ENCODE data around the gene GPR156.

Gene GPR156

DNA sequence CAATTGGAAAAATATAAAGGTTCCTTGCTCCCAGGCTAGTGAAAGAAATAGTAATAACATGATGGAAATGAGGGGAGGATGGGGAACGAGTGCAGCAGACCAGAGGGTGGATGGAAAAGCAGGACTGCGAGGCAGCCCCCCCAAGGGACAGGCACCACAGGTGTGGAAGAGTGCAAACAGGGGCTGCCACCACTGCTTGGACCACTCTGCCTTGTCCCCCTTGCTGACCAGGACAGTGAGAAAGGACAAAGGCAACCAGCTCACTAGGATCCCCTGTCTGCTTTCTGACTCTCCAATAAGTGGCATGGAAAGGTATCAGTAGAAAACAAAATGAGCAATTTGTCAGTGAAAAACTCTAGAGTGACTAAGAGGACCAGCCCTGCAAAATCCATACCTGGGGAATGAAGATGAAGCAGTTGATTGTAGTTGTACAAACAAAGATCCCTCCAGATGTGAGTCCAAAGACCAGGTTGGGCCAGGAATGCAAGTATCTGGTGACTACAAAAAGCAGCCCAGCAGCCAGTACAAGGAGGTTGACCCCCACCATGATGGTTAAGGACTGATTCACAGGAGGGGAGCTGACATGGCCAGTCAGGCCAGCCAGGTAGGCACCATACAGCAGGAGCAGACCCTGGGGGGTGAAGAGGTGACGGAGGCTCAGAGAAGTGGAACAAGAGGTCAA lies 104.2 kb downstream of the GPR156 start:
- Histone ChIP-seq H3K4me3 (ENCODE audit: low read depth in 1 of 5, low read length in 5 of 5) (no peak overlapping the region), H3K27me3 (ENCODE audit: control insufficient read depth in 5 of 5, insufficient read depth in 4 of 5, low read length in 5 of 5) (no peaks in the 10 kb centered on the region), H3K9me3 (ENCODE audit: control insufficient read depth in 5 of 5, low read length in 5 of 5) (no peaks in the 10 kb centered on the region), H3K9ac (ENCODE audit: low read length in 5 of 5) (no peak overlapping the region), H3K36me3 (ENCODE audit: control insufficient read depth in 5 of 5, insufficient read depth in 5 of 5, low read length in 5 of 5) (no peaks in the 10 kb centered on the region), H3K27ac (ENCODE audit: low read depth, low read length) (no peak overlapping the region), H3K4me1 (ENCODE audit: control insufficient read depth in 5 of 5, insufficient read depth in 5 of 5, low read length in 5 of 5) (peaks cover 6 to 16% (median 15%) of the 10 kb centered on the region in 5 donors)

DNA sequence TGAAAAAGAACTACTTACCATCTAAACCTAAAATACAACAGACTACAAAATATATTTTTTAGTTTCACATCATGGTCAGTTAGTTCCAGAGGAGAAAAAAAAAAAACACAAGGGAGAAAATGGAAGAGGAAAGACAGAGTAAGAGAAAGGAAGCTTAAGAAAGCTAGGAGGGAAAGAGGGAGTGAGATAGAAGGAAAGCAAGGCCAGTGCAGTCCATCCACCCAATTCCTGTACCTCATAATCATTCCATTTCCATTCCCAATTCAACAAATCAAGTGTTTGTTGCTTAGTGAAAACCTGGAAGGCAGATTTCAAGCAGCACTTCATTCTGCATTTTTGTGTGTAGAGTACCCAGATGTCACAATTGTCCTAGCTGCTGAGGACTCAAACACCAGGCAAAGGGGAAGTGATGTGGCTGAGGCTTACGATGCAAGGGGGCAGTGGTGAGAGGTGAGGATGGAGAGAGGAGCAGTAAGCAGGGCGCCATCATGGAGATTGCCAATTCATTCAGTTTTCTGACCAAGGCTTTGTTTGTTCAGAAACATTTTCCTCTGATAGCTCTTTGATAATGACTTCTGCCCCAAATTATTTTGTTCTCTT lies 107.2 kb downstream of the GPR156 start:
- H3K9ac ChIP-seq (ENCODE audit: low read length in 5 of 5) = no peak overlapping the region
- H3K9me3 ChIP-seq (ENCODE audit: control insufficient read depth in 5 of 5, low read length in 5 of 5) = no peaks in the 10 kb centered on the region
- peaks cover 6 to 16% (median 15%) of the 10 kb centered on the region in 5 donors for H3K4me1 ChIP-seq (ENCODE audit: control insufficient read depth in 5 of 5, insufficient read depth in 5 of 5, low read length in 5 of 5)
- no peaks in the 10 kb centered on the region for H3K36me3 ChIP-seq (ENCODE audit: control insufficient read depth in 5 of 5, insufficient read depth in 5 of 5, low read length in 5 of 5)
- H3K27me3 ChIP-seq (ENCODE audit: control insufficient read depth in 5 of 5, insufficient read depth in 4 of 5, low read length in 5 of 5) = no peaks in the 10 kb centered on the region
- peak overlapping the region; percentile 14 for H3K27ac ChIP-seq (ENCODE audit: low read depth, low read length)
- no peak overlapping the region for H3K4me3 ChIP-seq (ENCODE audit: low read depth in 1 of 5, low read length in 5 of 5)

DNA sequence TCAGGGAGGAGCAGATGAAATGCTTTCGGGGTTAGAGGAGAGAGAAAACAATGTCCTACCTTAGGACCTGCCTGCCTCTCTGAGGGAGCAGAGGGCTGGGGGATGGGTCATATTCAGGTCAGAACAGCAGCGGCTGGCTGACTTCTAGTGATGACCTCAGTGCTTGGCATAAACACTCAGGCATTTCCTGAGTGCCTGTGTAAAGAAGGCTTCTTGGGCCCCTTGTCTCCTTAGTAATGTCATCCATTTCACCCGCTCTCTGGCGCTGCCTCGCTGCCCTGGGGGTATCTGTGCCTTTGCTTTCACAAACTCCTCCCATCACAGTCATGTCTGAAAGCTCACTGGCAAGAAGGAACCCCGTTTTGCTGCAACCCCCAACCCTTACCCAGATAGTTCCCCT lies 107.9 kb downstream of the GPR156 start:
- Histone ChIP-seq H3K9ac (ENCODE audit: low read length in 5 of 5) (no peak overlapping the region), H3K4me1 (ENCODE audit: control insufficient read depth in 5 of 5, insufficient read depth in 5 of 5, low read length in 5 of 5) (peaks cover 6 to 18% (median 15%) of the 10 kb centered on the region in 5 donors), H3K9me3 (ENCODE audit: control insufficient read depth in 5 of 5, low read length in 5 of 5) (no peaks in the 10 kb centered on the region), H3K27me3 (ENCODE audit: control insufficient read depth in 5 of 5, insufficient read depth in 4 of 5, low read length in 5 of 5) (no peaks in the 10 kb centered on the region), H3K4me3 (ENCODE audit: low read depth in 1 of 5, low read length in 5 of 5) (peak overlapping the region in 3 of 5 donors; percentile 19 to 28 (median 24)), H3K36me3 (ENCODE audit: control insufficient read depth in 5 of 5, insufficient read depth in 5 of 5, low read length in 5 of 5) (no peaks in the 10 kb centered on the region), H3K27ac (ENCODE audit: low read depth, low read length) (peak overlapping the region; percentile 14)

DNA sequence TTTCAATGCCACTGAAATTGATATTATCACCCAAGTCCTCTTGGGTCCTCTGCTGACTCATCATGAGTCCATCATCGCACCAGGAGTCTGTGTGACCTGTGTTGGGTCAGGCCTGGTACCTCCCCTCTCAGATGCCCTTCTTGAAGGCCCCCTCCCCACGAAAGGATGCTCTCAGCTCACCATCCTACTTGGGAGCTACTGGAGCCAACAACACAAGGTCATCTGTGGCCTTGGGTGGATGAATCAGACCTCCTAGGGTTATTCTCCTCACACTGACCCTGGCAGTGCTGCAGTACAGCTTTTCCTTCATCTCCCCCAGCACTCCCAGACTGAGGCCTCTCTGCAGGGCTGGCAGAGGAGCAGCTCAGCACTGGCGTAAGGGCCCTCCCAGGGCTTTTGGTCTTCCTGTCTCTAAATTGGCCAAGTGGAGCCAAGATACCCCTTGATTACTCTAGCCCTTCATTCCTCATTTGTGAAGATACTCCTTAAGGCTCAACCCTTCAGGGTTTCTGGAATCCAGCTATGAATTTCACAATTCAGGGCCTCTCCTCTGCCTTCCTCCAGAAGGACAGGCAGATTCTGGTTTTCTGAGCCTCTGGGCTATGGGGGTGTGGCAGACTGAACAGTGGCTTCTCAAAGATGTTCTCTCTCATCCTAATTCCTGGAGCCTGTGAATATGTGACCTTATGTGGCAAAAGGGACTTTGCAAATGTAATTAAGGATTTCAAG lies 110.0 kb downstream of the GPR156 start:
- Histone ChIP-seq H3K4me3 (ENCODE audit: low read depth in 1 of 5, low read length in 5 of 5) (no peak overlapping the region), H3K36me3 (ENCODE audit: control insufficient read depth in 5 of 5, insufficient read depth in 5 of 5, low read length in 5 of 5) (no peaks in the 10 kb centered on the region), H3K27me3 (ENCODE audit: control insufficient read depth in 5 of 5, insufficient read depth in 4 of 5, low read length in 5 of 5) (no peaks in the 10 kb centered on the region), H3K4me1 (ENCODE audit: control insufficient read depth in 5 of 5, insufficient read depth in 5 of 5, low read length in 5 of 5) (peaks cover 6 to 28% (median 20%) of the 10 kb centered on the region in 5 donors), H3K9ac (ENCODE audit: low read length in 5 of 5) (no peak overlapping the region), H3K27ac (ENCODE audit: low read depth, low read length) (no peak overlapping the region), H3K9me3 (ENCODE audit: control insufficient read depth in 5 of 5, low read length in 5 of 5) (no peaks in the 10 kb centered on the region)

DNA sequence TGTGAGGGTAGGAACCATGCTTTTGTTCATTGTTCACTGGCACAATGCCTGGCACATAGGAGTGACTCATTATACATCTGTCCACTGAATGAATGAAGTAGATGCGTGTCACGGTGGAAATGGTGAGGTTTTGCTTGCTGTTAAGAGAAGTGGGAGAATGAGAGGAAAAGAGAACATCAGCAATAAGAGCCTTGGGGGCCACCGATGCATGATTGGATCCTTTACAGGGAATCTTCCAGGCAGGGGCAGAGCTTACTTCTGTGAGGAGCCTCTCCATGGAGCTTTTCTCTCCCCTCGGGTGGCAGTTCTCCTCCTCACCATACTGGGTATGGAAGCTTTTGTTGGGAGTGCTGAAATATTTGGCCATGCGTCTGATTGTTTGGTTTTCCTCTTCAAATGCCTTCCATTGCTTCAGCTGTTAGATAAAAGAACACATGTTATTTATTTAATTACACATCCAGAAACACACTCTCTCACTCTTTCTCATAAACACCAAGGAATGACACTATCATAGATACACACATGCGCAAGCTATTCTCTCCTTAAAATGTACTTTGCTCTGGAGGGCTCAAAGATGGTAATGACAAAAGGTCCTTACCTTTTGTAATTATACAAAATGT lies 111.9 kb downstream of the GPR156 start:
- Histone ChIP-seq H3K4me1 (ENCODE audit: control insufficient read depth in 5 of 5, insufficient read depth in 5 of 5, low read length in 5 of 5) (peaks cover 6 to 28% (median 20%) of the 10 kb centered on the region in 5 donors), H3K36me3 (ENCODE audit: control insufficient read depth in 5 of 5, insufficient read depth in 5 of 5, low read length in 5 of 5) (no peaks in the 10 kb centered on the region), H3K9ac (ENCODE audit: low read length in 5 of 5) (no peak overlapping the region), H3K4me3 (ENCODE audit: low read depth in 1 of 5, low read length in 5 of 5) (no peak overlapping the region), H3K9me3 (ENCODE audit: control insufficient read depth in 5 of 5, low read length in 5 of 5) (no peaks in the 10 kb centered on the region), H3K27me3 (ENCODE audit: control insufficient read depth in 5 of 5, insufficient read depth in 4 of 5, low read length in 5 of 5) (no peaks in the 10 kb centered on the region), H3K27ac (ENCODE audit: low read depth, low read length) (no peak overlapping the region)

DNA sequence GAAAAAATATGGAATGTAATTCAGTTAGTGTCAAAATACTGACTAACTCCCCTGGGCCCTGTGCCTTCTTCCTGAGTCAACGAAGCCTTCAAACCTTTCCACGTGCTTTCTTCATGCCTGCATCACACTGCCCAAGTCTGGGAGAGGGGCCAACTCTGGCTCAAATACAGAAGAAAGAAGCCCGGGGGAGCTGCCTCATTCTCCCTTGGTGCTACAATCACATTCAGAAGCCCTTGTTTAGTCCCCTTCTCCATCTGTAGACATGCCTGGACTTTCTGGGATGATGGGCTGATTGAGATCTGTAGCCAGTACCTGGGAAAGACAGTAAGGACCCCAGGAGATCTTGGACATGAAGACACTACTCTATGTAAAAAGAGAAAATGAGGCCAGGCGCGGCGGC lies 113.0 kb downstream of the GPR156 start:
- H3K4me3 ChIP-seq (ENCODE audit: low read depth in 1 of 5, low read length in 5 of 5) = no peak overlapping the region
- H3K4me1 ChIP-seq (ENCODE audit: control insufficient read depth in 5 of 5, insufficient read depth in 5 of 5, low read length in 5 of 5) = peaks cover 1 to 21% (median 11%) of the 10 kb centered on the region in 5 donors
- H3K9ac ChIP-seq (ENCODE audit: low read length in 5 of 5) = no peak overlapping the region
- H3K27me3 ChIP-seq (ENCODE audit: control insufficient read depth in 5 of 5, insufficient read depth in 4 of 5, low read length in 5 of 5) = no peaks in the 10 kb centered on the region
- no peaks in the 10 kb centered on the region for H3K36me3 ChIP-seq (ENCODE audit: control insufficient read depth in 5 of 5, insufficient read depth in 5 of 5, low read length in 5 of 5)
- H3K9me3 ChIP-seq (ENCODE audit: control insufficient read depth in 5 of 5, low read length in 5 of 5) = no peaks in the 10 kb centered on the region
- peak overlapping the region; percentile 23 for H3K27ac ChIP-seq (ENCODE audit: low read depth, low read length)

DNA sequence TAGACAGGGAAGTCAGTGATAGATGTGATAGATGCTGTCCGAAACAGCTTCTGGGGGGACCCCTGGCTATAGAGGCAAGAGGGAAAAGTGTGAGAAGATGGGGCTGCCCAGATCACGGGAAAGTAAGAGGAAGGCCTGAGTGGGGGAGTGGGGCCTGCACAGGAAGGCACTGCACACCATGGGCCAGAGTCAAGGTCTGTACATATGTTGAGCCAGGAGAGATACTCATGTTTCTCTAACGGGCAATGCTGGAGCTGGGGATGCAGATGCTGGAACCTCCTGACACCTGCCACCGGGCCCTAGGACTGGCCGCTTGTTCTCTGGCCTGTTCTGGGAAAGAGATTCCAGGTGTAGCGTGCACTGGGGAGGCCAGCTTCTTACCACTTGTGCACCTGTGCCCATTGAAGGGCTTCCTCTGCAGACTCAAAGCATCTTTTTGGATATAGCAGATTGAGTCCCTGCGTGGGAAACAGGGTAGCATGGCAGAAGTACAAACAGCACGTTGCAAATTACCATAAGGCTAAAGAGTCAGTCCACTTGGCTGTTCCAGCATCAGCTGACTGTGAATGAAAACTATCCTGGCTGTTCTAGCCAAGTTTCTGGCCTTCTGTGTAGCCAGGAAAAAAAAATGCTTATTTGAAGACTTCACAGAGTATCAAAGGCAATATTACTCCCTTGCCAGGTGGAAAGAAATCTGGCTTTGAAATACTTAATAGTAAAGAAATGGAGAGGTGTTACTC lies 113.7 kb downstream of the GPR156 start:
- Histone ChIP-seq H3K9me3 (ENCODE audit: control insufficient read depth in 5 of 5, low read length in 5 of 5) (no peaks in the 10 kb centered on the region), H3K4me1 (ENCODE audit: control insufficient read depth in 5 of 5, insufficient read depth in 5 of 5, low read length in 5 of 5) (peaks cover 0 to 24% (median 5%) of the 10 kb centered on the region in 5 donors), H3K9ac (ENCODE audit: low read length in 5 of 5) (no peak overlapping the region), H3K27me3 (ENCODE audit: control insufficient read depth in 5 of 5, insufficient read depth in 4 of 5, low read length in 5 of 5) (no peaks in the 10 kb centered on the region), H3K4me3 (ENCODE audit: low read depth in 1 of 5, low read length in 5 of 5) (no peak overlapping the region), H3K36me3 (ENCODE audit: control insufficient read depth in 5 of 5, insufficient read depth in 5 of 5, low read length in 5 of 5) (no peaks in the 10 kb centered on the region), H3K27ac (ENCODE audit: low read depth, low read length) (peak overlapping the region; percentile 23)

DNA sequence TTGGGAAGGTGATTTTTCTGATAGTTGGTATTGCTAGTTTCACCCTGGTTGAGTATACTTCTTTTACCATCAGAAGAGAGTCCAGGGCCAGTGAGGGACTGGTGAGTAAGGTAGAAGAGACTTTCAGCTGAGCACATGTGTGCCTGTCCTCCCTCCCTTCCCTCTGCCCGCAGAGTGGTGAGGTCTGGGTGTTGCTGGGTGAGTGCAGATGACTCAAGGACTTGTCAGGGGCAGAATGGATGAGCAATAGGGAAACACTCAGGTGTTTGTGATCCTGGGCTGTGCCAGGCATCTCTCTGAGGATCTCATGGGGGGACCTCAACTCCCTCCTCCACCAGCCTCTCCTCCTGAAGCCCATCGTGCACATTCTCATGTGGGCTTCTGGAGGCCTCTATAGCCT lies 114.8 kb downstream of the GPR156 start:
- Histone ChIP-seq H3K27me3 (ENCODE audit: control insufficient read depth in 5 of 5, insufficient read depth in 4 of 5, low read length in 5 of 5) (no peaks in the 10 kb centered on the region), H3K4me1 (ENCODE audit: control insufficient read depth in 5 of 5, insufficient read depth in 5 of 5, low read length in 5 of 5) (peaks cover 0 to 34% (median 5%) of the 10 kb centered on the region in 5 donors), H3K27ac (ENCODE audit: low read depth, low read length) (no peak overlapping the region), H3K4me3 (ENCODE audit: low read depth in 1 of 5, low read length in 5 of 5) (no peak overlapping the region), H3K9me3 (ENCODE audit: control insufficient read depth in 5 of 5, low read length in 5 of 5) (no peaks in the 10 kb centered on the region), H3K36me3 (ENCODE audit: control insufficient read depth in 5 of 5, insufficient read depth in 5 of 5, low read length in 5 of 5) (no peaks in the 10 kb centered on the region), H3K9ac (ENCODE audit: low read length in 5 of 5) (no peak overlapping the region)

DNA sequence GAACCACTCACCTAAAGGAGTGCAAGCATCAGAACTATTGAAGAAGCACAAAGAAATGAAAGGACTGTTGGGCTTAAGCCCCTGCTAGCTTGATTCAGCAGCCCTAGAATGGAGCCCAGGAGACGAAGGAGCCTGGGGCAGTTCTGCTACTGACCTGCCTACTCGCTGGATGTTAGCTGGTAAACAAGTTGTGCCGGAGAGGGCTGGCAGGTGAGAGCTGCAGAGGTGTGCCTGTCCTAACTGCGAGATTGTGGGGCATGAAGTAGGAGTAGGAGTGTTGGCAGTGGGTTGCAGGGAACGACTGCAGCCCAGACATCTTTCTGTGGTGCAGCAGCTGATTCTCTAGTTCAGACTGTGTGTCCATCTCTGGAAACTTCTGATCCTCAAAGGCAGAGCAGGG lies 115.6 kb downstream of the GPR156 start:
- H3K4me3 ChIP-seq (ENCODE audit: low read depth in 1 of 5, low read length in 5 of 5) = no peak overlapping the region
- H3K27ac ChIP-seq (ENCODE audit: low read depth, low read length) = no peak overlapping the region

More for the DNA sequence above, 115.6 kb downstream of the GPR156 start:
- H3K9me3 ChIP-seq (ENCODE audit: control insufficient read depth in 5 of 5, low read length in 5 of 5) = no peaks in the 10 kb centered on the region
- H3K9ac ChIP-seq (ENCODE audit: low read length in 5 of 5) = no peak overlapping the region
- no peaks in the 10 kb centered on the region for H3K27me3 ChIP-seq (ENCODE audit: control insufficient read depth in 5 of 5, insufficient read depth in 4 of 5, low read length in 5 of 5)
- H3K36me3 ChIP-seq (ENCODE audit: control insufficient read depth in 5 of 5, insufficient read depth in 5 of 5, low read length in 5 of 5) = no peaks in the 10 kb centered on the region
- peaks cover 0 to 41% (median 5%) of the 10 kb centered on the region in 5 donors for H3K4me1 ChIP-seq (ENCODE audit: control insufficient read depth in 5 of 5, insufficient read depth in 5 of 5, low read length in 5 of 5)
